H1 (cell line): ENCODE measurements around the gene COA4. TPM values are rescaled to one million over a fixed set of nuclear protein-coding genes. Genes with fewer than 3 reads are reported as not detected.

Experiments used
- CTCF ChIA-PET: fragments of 300-600 bp; sonication (Branson Sonifier 250); formaldehyde crosslinking; loops from one replicate; lab custom pipeline; 2021; ENCODE audit not compliant: partially characterized antibody; lab: Charles Lee
- POLR2A ChIA-PET: fragments of 300-600 bp; sonication (Branson Sonifier 250); formaldehyde crosslinking; loops from one replicate; lab custom pipeline; 2021; ENCODE audit warnings: inconsistent platforms; ENCODE audit not compliant: partially characterized antibody; lab: Charles Lee
- DNase-seq, 2 experiments: peaks; one replicate each; pipeline versions ENCODE4 v3.0.0 to v3.0.0-alpha.2; 2010 to 2022; ENCODE audit warnings: low spot score in 2 of 2, low read depth in 1 of 2, mixed read lengths in 1 of 2
- FAIRE-seq: peaks from 2 replicates; lab custom pipeline; 2011; peaks lifted over from hg19 to GRCh38; lab: Jason Lieb, UNC
- H2AFZ ChIP-seq: 2 replicates; pipeline ENCODE4 v1.8.1; 2012; ENCODE audit warnings: low read length, inconsistent platforms
- H2AK5ac ChIP-seq: 2 replicates; pipeline ENCODE4 v1.6.1; 2013; ENCODE audit warnings: low read depth, low read length
- H2BK120ac ChIP-seq: replicated peaks from 2 replicates; pipeline ENCODE3; 2013; ENCODE audit warnings: low read depth, low read length, inconsistent platforms
- H2BK12ac ChIP-seq: 2 replicates; pipeline ENCODE4 v1.6.1; 2013; ENCODE audit warnings: low read depth, low read length
- H2BK15ac ChIP-seq: 2 replicates; pipeline ENCODE4 v1.6.1; 2013; ENCODE audit warnings: low read length
- H2BK20ac ChIP-seq: 2 replicates; pipeline ENCODE4 v1.6.1; 2013; ENCODE audit warnings: low read length
- H2BK5ac ChIP-seq: 2 replicates; pipeline ENCODE4 v1.6.1; 2013; ENCODE audit warnings: low read depth, low read length
- H3K14ac ChIP-seq: 2 replicates; pipeline ENCODE4 v1.6.1; 2013; ENCODE audit warnings: inconsistent platforms; ENCODE audit not compliant: insufficient read length
- H3K18ac ChIP-seq: 2 replicates; pipeline ENCODE4 v1.6.1; 2013; ENCODE audit warnings: low read length; ENCODE audit errors: extremely low read depth
- H3K23ac ChIP-seq: 2 replicates; pipeline ENCODE4 v1.6.1; 2013; ENCODE audit warnings: inconsistent platforms; ENCODE audit not compliant: insufficient read length
- H3K23me2 ChIP-seq: 2 replicates; pipeline ENCODE4 v1.6.1; 2013; ENCODE audit warnings: low read depth, low read length
- H3K27ac ChIP-seq: 2 replicates; pipeline ENCODE4 v1.6.1; 2011; ENCODE audit warnings: low read depth, low read length, inconsistent platforms
- H3K27me3 ChIP-seq, 4 experiments: replicated peaks in 1 of 4; 1 replicate in 1 of 4; 2 replicates in 3 of 4; pipeline versions ENCODE4 v1.6.1 to v1.8.1; 2011 to 2013; ENCODE audit warnings: low read length in 3 of 4, mild to moderate bottlenecking in 3 of 4, inconsistent platforms in 2 of 4, mixed read lengths in 2 of 4, moderate library complexity in 1 of 4; ENCODE audit not compliant: control insufficient read depth in 3 of 4, insufficient read depth in 3 of 4; ENCODE audit errors: extremely low read depth in 1 of 4
- H3K36me3 ChIP-seq, 4 experiments: 2 replicates each; pipeline versions ENCODE4 v1.6.1 to v1.8.1; 2011 to 2013; ENCODE audit warnings: mild to moderate bottlenecking in 4 of 4, low read length in 3 of 4, moderate library complexity in 2 of 4, control low read depth in 1 of 4, inconsistent platforms in 1 of 4; ENCODE audit not compliant: insufficient read depth in 4 of 4, control insufficient read depth in 2 of 4
- H3K4ac ChIP-seq: replicated peaks from 2 replicates; pipeline ENCODE3; 2013; ENCODE audit warnings: low read length, low read depth, mixed read lengths, inconsistent platforms; ENCODE audit not compliant: insufficient read length
- H3K4me1 ChIP-seq, 4 experiments: replicated peaks in 1 of 4; 1 replicate in 1 of 4; 2 replicates in 3 of 4; pipeline versions ENCODE4 v1.6.1 to v1.8.1; 2011 to 2013; ENCODE audit warnings: low read length in 3 of 4, inconsistent platforms in 2 of 4, mixed read lengths in 1 of 4; ENCODE audit not compliant: insufficient read depth in 4 of 4, control insufficient read depth in 3 of 4
- H3K4me2 ChIP-seq, 2 experiments: 2 replicates each; pipeline versions ENCODE4 v1.6.1 to v1.8.1; 2011 to 2013; ENCODE audit warnings: low read depth in 2 of 2, low read length in 2 of 2, control low read depth in 1 of 2, inconsistent platforms in 1 of 2, mild to moderate bottlenecking in 1 of 2; ENCODE audit not compliant: insufficient read depth in 1 of 2
- H3K4me3 ChIP-seq, 4 experiments: fragments of 200-600, 300-600 bp in 1 of 4; sonication (generic), shearing (Covaris generic), sonication (Bioruptor Twin) in 1 of 4; 2 replicates each; pipeline versions ENCODE4 v1.5.1 to v1.8.1; 2011 to 2016; ENCODE audit warnings: low read length in 4 of 4, low read depth in 3 of 4, control low read depth in 2 of 4, inconsistent platforms in 2 of 4, mild to moderate bottlenecking in 2 of 4, mixed read lengths in 1 of 4, moderate library complexity in 1 of 4; ENCODE audit not compliant: insufficient read depth in 2 of 4; ENCODE audit errors: extremely low read depth in 1 of 4
- H3K56ac ChIP-seq: replicated peaks from 2 replicates; pipeline ENCODE3; 2013; ENCODE audit warnings: low read depth, mild to moderate bottlenecking, mixed read lengths, low read length, inconsistent platforms; ENCODE audit not compliant: insufficient read length
- H3K79me1 ChIP-seq: 2 replicates; pipeline ENCODE4 v1.6.1; 2013; ENCODE audit warnings: low read depth, low read length, control low read depth
- H3K79me2 ChIP-seq, 2 experiments: 2 replicates each; pipeline versions ENCODE4 v1.6.1 to v1.8.1; 2012 to 2013; ENCODE audit warnings: low read length in 2 of 2, mild to moderate bottlenecking in 2 of 2, inconsistent platforms in 1 of 2; ENCODE audit not compliant: insufficient read depth in 2 of 2, control insufficient read depth in 1 of 2
- H3K9ac ChIP-seq, 4 experiments: replicated peaks in 1 of 4; 1 replicate in 1 of 4; 2 replicates in 3 of 4; pipeline versions ENCODE4 v1.6.1 to v1.8.1; 2011 to 2013; ENCODE audit warnings: low read depth in 3 of 4, low read length in 3 of 4, control low read depth in 2 of 4, mild to moderate bottlenecking in 2 of 4, moderate library complexity in 2 of 4, inconsistent platforms in 1 of 4; ENCODE audit errors: extremely low read depth in 1 of 4
- H3K9me3 ChIP-seq, 2 experiments: 2 replicates each; pipeline versions ENCODE4 v1.6.1 to v1.8.1; 2012 to 2013; ENCODE audit warnings: mild to moderate bottlenecking in 2 of 2, moderate library complexity in 2 of 2, control low read depth in 1 of 2, inconsistent platforms in 1 of 2, low read depth in 1 of 2, low read length in 1 of 2, mixed read lengths in 1 of 2; ENCODE audit not compliant: insufficient read depth in 2 of 2
- H4K20me1 ChIP-seq, 2 experiments: replicated peaks in 1 of 2; 2 replicates each; pipeline versions ENCODE3 to v1.8.1; 2011 to 2013; ENCODE audit warnings: inconsistent platforms in 2 of 2, low read length in 2 of 2, mild to moderate bottlenecking in 1 of 2; ENCODE audit not compliant: insufficient read depth in 2 of 2, control insufficient read depth in 1 of 2
- H4K5ac ChIP-seq: 2 replicates; pipeline ENCODE4 v1.6.1; 2013; ENCODE audit warnings: low read length, low read depth, mixed read lengths, inconsistent platforms; ENCODE audit not compliant: insufficient read length
- H4K8ac ChIP-seq: 2 replicates; pipeline ENCODE4 v1.8.0; 2013; ENCODE audit warnings: mild to moderate bottlenecking, moderate library complexity, low read length, inconsistent platforms; ENCODE audit not compliant: insufficient read depth; ENCODE audit errors: extremely low read depth
- H4K91ac ChIP-seq: replicated peaks from 2 replicates; pipeline ENCODE3; 2013; ENCODE audit warnings: low read length, mixed read lengths, inconsistent platforms; ENCODE audit not compliant: insufficient read length
- BRCA1 ChIP-seq: IDR thresholded peaks from 2 replicates; pipeline ENCODE4 v1.6.1; 2012; ENCODE audit warnings: low read depth, low read length, improper control_type of control experiment
- POLR2A ChIP-seq, 2 experiments: IDR thresholded peaks; 1 replicate in 1 of 2; 2 replicates in 1 of 2; pipeline ENCODE4 v1.6.1; 2011; ENCODE audit warnings: low read depth in 2 of 2, low read length in 2 of 2, mild to moderate bottlenecking in 2 of 2; ENCODE audit errors: control extremely low read depth in 1 of 2
- POLR2AphosphoS5 ChIP-seq: IDR thresholded peaks from 2 replicates; pipeline ENCODE4 v1.6.1; 2011; ENCODE audit warnings: low read depth, low read length
- RBBP5 ChIP-seq: IDR thresholded peaks from 2 replicates; pipeline ENCODE4 v1.7.1; 2012; ENCODE audit warnings: low read depth, mild to moderate bottlenecking, inconsistent platforms, low read length, moderate library complexity, borderline replicate concordance
- TEAD4 ChIP-seq: IDR thresholded peaks from 2 replicates; pipeline ENCODE4 v1.6.1; 2012; ENCODE audit warnings: low read depth, low read length, inconsistent platforms, mixed read lengths
- WGBS, 2 experiments: shearing (Covaris generic) in 1 of 2; methylation state at CpG; one replicate each; pipeline versions ENCODE4 v1.1.6 to v1.1.7; 2013 to 2015; ENCODE audit warnings: low lambda C conversion rate in 2 of 2, mixed read lengths in 2 of 2, inconsistent platforms in 1 of 2, low coverage in 1 of 2, missing lambda C conversion rate in 1 of 2; ENCODE audit not compliant: insufficient replicate concordance in 2 of 2, insufficient coverage in 1 of 2, insufficient read length in 1 of 2; ENCODE audit errors: extremely low coverage in 1 of 2, missing lambda C conversion rate in 1 of 2; 5-methylcytosine and 5-hydroxymethylcytosine counted together
- polyA plus RNA-seq, 7 experiments: library from polyadenylated mRNA; depleted of rRNA in 3 of 7; stranded (reverse) in 5 of 7; unstranded in 2 of 7; fragments of >200 nt in 5 of 7; fragments of 200-250 nt in 2 of 7; gene quantifications; 1 replicate in 5 of 7; 2 replicates in 1 of 7; 4 replicates in 1 of 7; pipeline versions ENCODE4 v1.2.1 to v1.2.3, GENCODE V29; 2011 to 2013; ENCODE audit warnings: missing spikeins in 2 of 7, mixed read lengths in 2 of 7
- total RNA-seq: library from RNA; stranded (reverse); fragmentation: NEBNext Ultra II Directional; extraction: Animal tissue kit (Norgen Biotek cat#: 25700); gene quantifications from 2 replicates; pipeline ENCODE4 v1.2.1, GENCODE V29; 2021

COA4 gene
- total and polyA plus RNA-seq, 2 of the 8 experiments (the other 6 are each of a cell fraction or from before 2014, with no cell fraction given), result 177 to 380 TPM

- no peak overlapping the region for H3K18ac ChIP-seq
- H3K27me3 ChIP-seq, result no peaks in the 10 kb centered on the region
- no peak for FAIRE-seq
- peaks cover 13% of the 10 kb centered on the region for H3K79me1 ChIP-seq
- peaks cover 5 to 24% of the 10 kb centered on the region in 2 experiments; a peak in 3 of 4 replicates for H3K79me2 ChIP-seq
- no peak overlapping the region for H2AK5ac ChIP-seq
- H2BK5ac ChIP-seq, result no peak overlapping the region
- peak overlapping the region in 1 of 4 experiments; percentile 43; a peak in 1 of 7 replicates for H3K9ac ChIP-seq
- no peak overlapping the region for H2AFZ ChIP-seq
- no peak overlapping the region for H2BK20ac ChIP-seq
- POLR2A ChIA-PET, result interaction anchor here (0.6 to 7.8 kb wide), 12 partner anchors 8 to 143 kb away, joined by 3 to 55 read pairs (median 4); partner anchors contain the start of gene PAAF1
- WGBS, 2 experiments, result 74% methylated on average over 3 of the region's 3 CpGs; no CpG with 5 or more reads in 1 of the 2 experiments
- peaks cover 0 to 8% (median 2%) of the 10 kb centered on the region in 4 experiments; a peak in 5 of 7 replicates for H3K4me1 ChIP-seq
- H3K23ac ChIP-seq, result no peak overlapping the region
- no peak overlapping the region for H4K8ac ChIP-seq
- no peak overlapping the region for H3K14ac ChIP-seq
- TF ChIP-seq POLR2AphosphoS5, result peak; percentile 60
- no peak for TF ChIP-seq TEAD4
- TF ChIP-seq POLR2A (IDR thresholded peaks at IDR 0.05; ENCODE audit: control extremely low read depth in 1 of 2, low read depth in 2 of 2, low read length in 2 of 2), result peak in 1 of 2 experiments; percentile 47; a peak in 1 of 3 replicates
- no peak for TF ChIP-seq BRCA1
- TF ChIP-seq RBBP5, result no peak
- no peak overlapping the region for H2BK15ac ChIP-seq
- H3K23me2 ChIP-seq, result no peaks in the 10 kb centered on the region
- H4K20me1 ChIP-seq, result peaks cover 3 to 7% of the 10 kb centered on the region in 2 experiments
- peaks cover 14 to 57% (median 31%) of the 10 kb centered on the region in 4 experiments for H3K36me3 ChIP-seq
- no peak overlapping the region for H4K91ac ChIP-seq
- no peak overlapping the region for H3K4me3 ChIP-seq
- H2BK12ac ChIP-seq, result no peak overlapping the region
- CTCF ChIA-PET, result interaction anchor here (0.7 to 1.2 kb wide), 3 partner anchors 9 to 61 kb away, joined by 3 to 5 read pairs (median 3); no protein-coding TSS in a partner anchor
- no peak for DNase-seq
- H3K9me3 ChIP-seq, result no peaks in the 10 kb centered on the region
- no peak overlapping the region for H3K27ac ChIP-seq
- H2BK120ac ChIP-seq, result no peak overlapping the region
- H3K4ac ChIP-seq, result no peak overlapping the region
- no peak overlapping the region for H3K56ac ChIP-seq
- no peak overlapping the region for H4K5ac ChIP-seq
- H3K4me2 ChIP-seq, result no peak overlapping the region
Measured at GRCh38 chr11:73870261-73870660, 6.4 kb downstream of the COA4 start.
